K562 (cell line): ENCODE results near the gene CDC6. TPM values are rescaled to one million over a fixed set of nuclear protein-coding genes. Genes with fewer than 3 reads are reported as not detected.

Experiments
- CREB3L1 ChIP-seq: fragments of 450-650 bp; IDR thresholded peaks from 2 replicates; pipeline ENCODE4 v1.6.1; 2014; ENCODE audit warnings: low read depth, mild to moderate bottlenecking, moderate library complexity, borderline replicate concordance
- CREM ChIP-seq: IDR thresholded peaks from 2 replicates; pipeline ENCODE4 v1.6.1; 2014; ENCODE audit warnings: antibody characterized with exemption, low read depth
- ERF ChIP-seq: fragments of 450-650 bp; formaldehyde crosslinking; IDR thresholded peaks from 2 replicates; pipeline ENCODE4 v1.4.0; 2020; ENCODE audit warnings: mild to moderate bottlenecking, mixed read lengths
- ESRRB ChIP-seq: fragments of 250-450 bp; sonication (Bioruptor Pico); IDR thresholded peaks from 2 replicates; pipeline ENCODE4 v1.5.0; 2020; ENCODE audit warnings: mild to moderate bottlenecking, moderate library complexity, borderline replicate concordance
- FOXM1 ChIP-seq, 2 experiments: fragments of 450-650 bp in 1 of 2; sonication (generic) in 1 of 2; formaldehyde crosslinking in 1 of 2; IDR thresholded peaks; 2 replicates each; pipeline versions ENCODE4 v1.6.1 to v1.9.0; 2017 to 2022; ENCODE audit warnings: low read depth in 2 of 2, mild to moderate bottlenecking in 2 of 2, missing genetic modification reagents in 1 of 2, moderate library complexity in 1 of 2
- HES1 ChIP-seq: fragments of 450-650 bp; IDR thresholded peaks from 2 replicates; pipeline ENCODE4 v1.6.1; 2016; ENCODE audit warnings: low read depth, mild to moderate bottlenecking, moderate library complexity
- HEY1 ChIP-seq: fragments of 250-450 bp; sonication (Bioruptor Pico); IDR thresholded peaks from 2 replicates; pipeline ENCODE4 v1.5.0; 2020; ENCODE audit warnings: mild to moderate bottlenecking, moderate library complexity, borderline replicate concordance
- HOMEZ ChIP-seq: fragments of 250-450 bp; sonication (Bioruptor Pico); IDR thresholded peaks from 2 replicates; pipeline ENCODE4 v1.4.0; 2020; ENCODE audit warnings: mild to moderate bottlenecking, moderate library complexity
- NR1H2 ChIP-seq: sonication (generic); formaldehyde crosslinking; IDR thresholded peaks from 2 replicates; pipeline ENCODE4 v1.4.0; 2020; ENCODE audit warnings: mild to moderate bottlenecking, missing genetic modification reagents
- POLR3A ChIP-seq: IDR thresholded peaks from 2 replicates; pipeline ENCODE4 v1.6.1; 2011; ENCODE audit warnings: borderline replicate concordance, mild to moderate bottlenecking, moderate library complexity; ENCODE audit not compliant: insufficient read length, insufficient read depth; ENCODE audit errors: extremely low read depth
- PTRF ChIP-seq: fragments of 450-650 bp; IDR thresholded peaks from 2 replicates; pipeline ENCODE4 v1.6.1; 2016; ENCODE audit warnings: mild to moderate bottlenecking, missing genetic modification characterization, missing compliant biosample characterization
- PTTG1 ChIP-seq: fragments of 450-650 bp; IDR thresholded peaks from 2 replicates; pipeline ENCODE4 v1.6.1; 2016; ENCODE audit warnings: low read depth, mild to moderate bottlenecking, missing genetic modification characterization, missing compliant biosample characterization
- SMC3 ChIP-seq: conservative IDR thresholded peaks from 2 replicates; pipeline ENCODE4 v1.6.1; 2011; ENCODE audit warnings: low read depth, low read length, improper control_type of control experiment; ENCODE audit not compliant: insufficient read depth
- SRSF9 ChIP-seq: fragments of 200-400 bp; formaldehyde crosslinking; IDR thresholded peaks from 2 replicates; pipeline ENCODE4 v1.6.1; 2017; ENCODE audit warnings: low read depth, low read length, borderline replicate concordance
- STAT5A ChIP-seq: IDR thresholded peaks from 2 replicates; pipeline ENCODE4 v1.6.1; 2012; ENCODE audit warnings: low read length, inconsistent platforms, borderline replicate concordance
- ZBTB8A ChIP-seq: fragments of 450-650 bp; IDR thresholded peaks from 2 replicates; pipeline ENCODE4 v1.6.1; 2018; ENCODE audit warnings: mild to moderate bottlenecking, moderate library complexity; ENCODE audit not compliant: partially characterized antibody
- ZFP91 ChIP-seq: sonication (generic); formaldehyde crosslinking; IDR thresholded peaks from 2 replicates; pipeline ENCODE4 v1.8.0; 2022; ENCODE audit warnings: mild to moderate bottlenecking, missing genetic modification reagents
- ZFPM2 ChIP-seq: fragments of 250-450 bp; sonication (Bioruptor Pico); IDR thresholded peaks from 2 replicates; pipeline ENCODE4 v1.5.1; 2022; ENCODE audit warnings: mild to moderate bottlenecking
- ZNF395 ChIP-seq: fragments of 200-800 bp; sonication (Bioruptor generic); IDR thresholded peaks from 2 replicates; pipeline ENCODE4 v1.6.1; 2017; ENCODE audit warnings: missing genetic modification characterization, missing compliant biosample characterization
- ZNF699 ChIP-seq: fragments of 250-450 bp; sonication (Bioruptor Pico); IDR thresholded peaks from 2 replicates; pipeline ENCODE4 v1.8.0; 2021; ENCODE audit warnings: mild to moderate bottlenecking, moderate library complexity; ENCODE audit not compliant: insufficient replicate concordance
- polyA plus RNA-seq, 8 experiments: library from polyadenylated mRNA; depleted of rRNA in 4 of 8; stranded (reverse) in 5 of 8; unstranded in 3 of 8; fragments of >200 nt; fragmentation: Nextera tagmentation in 2 of 8; fragmentation: Illumina TruSeq in 1 of 8; extraction: Ambion mirVana in 2 of 8; extraction: Trizol in 1 of 8; gene quantifications; 2 replicates each; pipeline versions ENCODE4 v1.2.1 to v1.2.3, GENCODE V29; 2011 to 2014; ENCODE audit warnings: inconsistent platforms in 1 of 8, missing spikeins in 1 of 8
- total RNA-seq, 7 experiments: library from RNA; depleted of rRNA in 6 of 7; stranded (reverse); fragments of >200 nt in 6 of 7; fragmentation: Illumina TruSeq in 2 of 7; extraction: Trizol in 2 of 7; gene quantifications; 2 replicates each; pipeline versions ENCODE4 v1.2.1 to v1.2.3, GENCODE V29; 2011 to 2021; ENCODE audit warnings: low replicate concordance in 1 of 7

The CDC6 gene
- total and polyA plus RNA-seq, 9 of the 15 experiments (the other 6 are each of a cell fraction or from before 2014, with no cell fraction given): 29.6 to 141 (median 106) TPM

GRCh38 chr17:40287494-40288369 is at the start of gene CDC6 (continued):
- TF ChIP-seq HOMEZ (CRISPR knock-in tag): no peak
- TF ChIP-seq ZNF699 (CRISPR knock-in tag): no peak
- 0 out of 2 replicates have a peak, but pooled peaks have one; percentile 12 for TF ChIP-seq SMC3
- TF ChIP-seq ZNF395 (CRISPR knock-in tag): no peak
- no peak for TF ChIP-seq PTTG1 (tag)
- no peak for TF ChIP-seq ZFP91 (CRISPR knock-in tag)
- no peak; the same call in 1 of the 2 replicates for TF ChIP-seq FOXM1 (IDR thresholded peaks at IDR 0.05; ENCODE audit: low read depth)
- no peak for TF ChIP-seq FOXM1 (CRISPR knock-in tag; IDR thresholded peaks at IDR 0.05; ENCODE audit: low read depth)
- TF ChIP-seq ZBTB8A: no peak
- TF ChIP-seq CREM: peak; percentile 84
- TF ChIP-seq ESRRB (CRISPR knock-in tag): no peak
- TF ChIP-seq ERF (CRISPR knock-in tag): no peak
- no peak for TF ChIP-seq HES1
- no peak for TF ChIP-seq HEY1
- TF ChIP-seq ZFPM2 (CRISPR knock-in tag): no peak
- no peak for TF ChIP-seq SRSF9
- TF ChIP-seq POLR3A: no peak
- no peak for TF ChIP-seq NR1H2 (CRISPR knock-in tag)
- no peak for TF ChIP-seq STAT5A
- peak; percentile 70 for TF ChIP-seq CREB3L1
- no peak for TF ChIP-seq PTRF (tag)
